RWPE2 (cell line): ENCODE measurements around the gene TMEM120A.
"Not testable (repeated sequence)": the region's sequence is repeated elsewhere in the genome, so short reads cannot be mapped to it uniquely, and the experiment has no call there.

ENCODE experiments used
- ATAC-seq: fragments of 200-7000 bp; cut with Tn5 transposase; 3 replicates; pipeline ENCODE4 v1.9.1; 2021; ENCODE audit warnings: low read depth
- DNase-seq: peaks from one replicate; pipeline ENCODE4 v3.0.0-alpha.2; 2020; ENCODE audit warnings: low spot score
- H3K27ac ChIP-seq: fragments of 450-650 bp; 2 replicates; pipeline ENCODE4 v1.5.1; 2017; ENCODE audit warnings: mild to moderate bottlenecking; ENCODE audit not compliant: poor library complexity, severe bottlenecking
- H3K27me3 ChIP-seq: fragments of 250-450 bp; sonication (Bioruptor Pico); 2 replicates; pipeline ENCODE4 v1.5.1; 2021; ENCODE audit warnings: mild to moderate bottlenecking, moderate library complexity; ENCODE audit not compliant: insufficient read depth, poor library complexity, severe bottlenecking
- H3K36me3 ChIP-seq: fragments of 250-450 bp; sonication (Bioruptor Pico); 2 replicates; pipeline ENCODE4 v1.5.1; 2020; ENCODE audit warnings: low read depth, mild to moderate bottlenecking, moderate library complexity
- H3K4me1 ChIP-seq: fragments of 250-450 bp; sonication (Bioruptor Pico); 2 replicates; pipeline ENCODE4 v1.5.1; 2021; ENCODE audit warnings: mild to moderate bottlenecking, moderate library complexity; ENCODE audit not compliant: insufficient read depth, poor library complexity, severe bottlenecking
- H3K4me3 ChIP-seq: fragments of 250-450 bp; sonication (Bioruptor Pico); 2 replicates; pipeline ENCODE4 v1.5.1; 2021; ENCODE audit warnings: mild to moderate bottlenecking, moderate library complexity; ENCODE audit not compliant: severe bottlenecking
- H3K9me3 ChIP-seq: fragments of 250-450 bp; sonication (Bioruptor Pico); 2 replicates; pipeline ENCODE4 v1.5.1; 2021; ENCODE audit warnings: mild to moderate bottlenecking, moderate library complexity; ENCODE audit not compliant: severe bottlenecking
- CTCF ChIP-seq: fragments of 450-650 bp; IDR thresholded peaks from one replicate; pipeline ENCODE4 v1.5.1; 2017; ENCODE audit warnings: mild to moderate bottlenecking, moderate library complexity; ENCODE audit not compliant: poor library complexity, severe bottlenecking

TMEM120A gene

GRCh38 chr7:76011442-76011861, 17.1 kb upstream of the TMEM120A start:
- Histone ChIP-seq H3K9me3 (no peaks in the 10 kb centered on the region), H3K4me3 (no peak overlapping the region), H3K27me3 (no peaks in the 10 kb centered on the region), H3K27ac (no peak overlapping the region), H3K36me3 (peaks cover 4% of the 10 kb centered on the region; the same call in 1 of the 2 replicates), H3K4me1 (no peaks in the 10 kb centered on the region)
- TF ChIP-seq CTCF, result no peak
- ATAC-seq (no peak), DNase-seq (no peak)

- Histone ChIP-seq H3K4me1 (no peaks in the 10 kb centered on the region), H3K27me3 (no peaks in the 10 kb centered on the region), H3K9me3 (no peaks in the 10 kb centered on the region), H3K36me3 (no peaks in the 10 kb centered on the region), H3K4me3 (no peak overlapping the region), H3K27ac (no peak overlapping the region)
- DNase-seq (no peak), ATAC-seq (no peak; the same call in 2 of the 3 replicates)
- no peak for TF ChIP-seq CTCF
These were observed 15.5 kb upstream of the TMEM120A start for GRCh38 chr7:76009672-76010600.

GRCh38 chr7:76008156-76008687, 13.8 kb upstream of the TMEM120A start:
- TF ChIP-seq CTCF, result no peak
- Histone ChIP-seq H3K36me3 (peaks cover 5% of the 10 kb centered on the region; the same call in 1 of the 2 replicates), H3K4me3 (no peak overlapping the region), H3K27ac (no peak overlapping the region), H3K27me3 (no peaks in the 10 kb centered on the region), H3K4me1 (no peaks in the 10 kb centered on the region), H3K9me3 (no peaks in the 10 kb centered on the region)
- no peak for DNase-seq
- ATAC-seq, result no peak

GRCh38 chr7:76005004-76005403, 10.6 kb upstream of the TMEM120A start:
- H3K27ac ChIP-seq, DNase-seq, H3K9me3 ChIP-seq, H3K36me3 ChIP-seq, H3K4me3 ChIP-seq, ATAC-seq, H3K27me3 ChIP-seq, H3K4me1 ChIP-seq: not testable (repeated sequence)

GRCh38 chr7:76003351-76003750, 9.0 kb upstream of the TMEM120A start:
- peaks cover 11% of the 10 kb centered on the region for H3K36me3 ChIP-seq
- no peak overlapping the region for H3K4me3 ChIP-seq
- H3K9me3 ChIP-seq, result no peaks in the 10 kb centered on the region
- no peak overlapping the region for H3K27ac ChIP-seq
- no peaks in the 10 kb centered on the region for H3K4me1 ChIP-seq
- no peaks in the 10 kb centered on the region for H3K27me3 ChIP-seq
- TF ChIP-seq CTCF, result no peak
- peak; percentile 16 for DNase-seq
- no peak for ATAC-seq
